Superior temporal gyrus (tissue), 1 donor: Measurements from ENCODE around the gene ZAP70.

Experiments used
- DNase-seq: peaks from one replicate; pipeline ENCODE4 v3.0.0-alpha.2; 2016; ENCODE audit errors: extremely low spot score

The ZAP70 gene

DNA sequence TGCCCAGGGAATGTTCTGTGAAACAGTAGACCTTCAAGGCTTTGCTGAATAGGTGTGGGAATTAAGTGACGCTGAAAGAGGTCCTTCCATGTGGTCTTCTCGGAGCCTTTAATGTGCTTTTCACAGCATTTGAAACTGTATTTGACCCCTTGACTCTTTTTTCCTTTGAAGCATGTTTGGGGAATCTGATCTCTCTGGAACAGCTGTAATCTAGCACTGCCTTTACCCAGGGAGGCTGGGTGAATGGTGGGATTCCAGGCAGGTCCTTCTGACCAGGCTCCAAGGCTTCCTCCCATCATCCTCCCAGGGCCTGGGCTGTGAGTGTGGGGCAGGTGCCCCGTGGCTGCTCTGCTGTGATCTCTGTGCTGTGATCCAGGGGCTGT is 4.2 kb downstream of the ZAP70 start:
- no peak for DNase-seq

DNA sequence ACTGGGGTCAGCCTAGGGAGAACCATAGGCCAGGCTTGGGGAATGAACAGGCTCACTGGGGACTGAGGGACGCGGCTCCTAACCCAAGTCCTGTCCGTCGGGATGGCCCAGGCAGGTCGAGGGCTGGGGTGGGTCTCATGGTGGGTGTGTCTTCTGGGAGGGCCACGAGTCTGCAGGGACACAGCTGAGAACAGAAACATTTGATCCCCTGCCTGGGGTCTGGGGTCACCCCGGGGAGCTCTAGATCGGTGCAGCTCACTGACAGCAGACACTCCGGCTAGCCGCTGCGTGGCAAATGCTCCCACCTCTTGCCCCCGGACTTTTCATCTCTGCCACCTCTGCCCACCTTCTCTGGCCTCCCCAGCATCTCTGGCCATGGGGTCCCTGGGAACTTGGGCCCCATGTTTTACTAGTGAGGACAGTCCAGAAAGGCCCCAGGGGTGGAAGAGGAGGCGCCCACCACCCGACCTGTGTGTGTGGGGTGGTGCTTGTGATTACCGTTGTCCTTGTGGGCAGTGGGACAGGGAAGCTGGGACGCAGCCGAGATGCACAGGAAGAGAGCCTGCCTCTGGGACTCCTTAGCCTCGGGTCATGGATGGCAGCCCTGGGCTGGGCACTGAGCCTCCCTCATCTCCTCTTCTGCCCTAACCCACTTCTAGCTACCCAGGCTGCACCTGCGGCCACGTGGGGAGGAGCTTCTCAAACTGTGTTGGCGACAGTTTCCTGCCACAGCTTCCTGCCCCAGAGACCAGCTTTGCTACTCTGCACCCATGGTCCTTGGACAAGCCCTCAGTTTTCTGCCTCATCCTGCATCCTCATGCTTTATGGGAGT is 4.9 kb downstream of the ZAP70 start:
- DNase-seq, result no peak

DNA sequence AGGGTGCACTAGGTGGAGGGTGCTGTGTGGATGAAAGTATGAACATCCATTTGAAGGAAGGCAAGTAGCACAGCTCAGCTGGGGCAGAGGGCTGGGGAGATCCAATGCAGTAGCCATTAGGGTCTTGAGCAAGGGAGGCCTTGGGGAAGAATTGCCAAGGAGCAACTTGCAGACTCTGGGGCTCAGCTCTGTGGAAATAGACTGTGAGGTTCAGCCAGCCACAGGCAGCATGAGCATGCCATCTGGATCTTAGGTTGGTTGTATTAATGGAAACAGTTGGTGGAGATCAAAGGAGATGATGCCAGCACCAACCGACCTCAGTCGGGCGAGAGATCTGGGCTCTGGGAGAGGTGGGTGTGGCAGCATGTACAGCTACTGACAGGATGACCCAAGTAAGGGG is 5.6 kb downstream of the ZAP70 start:
- no peak for DNase-seq

DNA sequence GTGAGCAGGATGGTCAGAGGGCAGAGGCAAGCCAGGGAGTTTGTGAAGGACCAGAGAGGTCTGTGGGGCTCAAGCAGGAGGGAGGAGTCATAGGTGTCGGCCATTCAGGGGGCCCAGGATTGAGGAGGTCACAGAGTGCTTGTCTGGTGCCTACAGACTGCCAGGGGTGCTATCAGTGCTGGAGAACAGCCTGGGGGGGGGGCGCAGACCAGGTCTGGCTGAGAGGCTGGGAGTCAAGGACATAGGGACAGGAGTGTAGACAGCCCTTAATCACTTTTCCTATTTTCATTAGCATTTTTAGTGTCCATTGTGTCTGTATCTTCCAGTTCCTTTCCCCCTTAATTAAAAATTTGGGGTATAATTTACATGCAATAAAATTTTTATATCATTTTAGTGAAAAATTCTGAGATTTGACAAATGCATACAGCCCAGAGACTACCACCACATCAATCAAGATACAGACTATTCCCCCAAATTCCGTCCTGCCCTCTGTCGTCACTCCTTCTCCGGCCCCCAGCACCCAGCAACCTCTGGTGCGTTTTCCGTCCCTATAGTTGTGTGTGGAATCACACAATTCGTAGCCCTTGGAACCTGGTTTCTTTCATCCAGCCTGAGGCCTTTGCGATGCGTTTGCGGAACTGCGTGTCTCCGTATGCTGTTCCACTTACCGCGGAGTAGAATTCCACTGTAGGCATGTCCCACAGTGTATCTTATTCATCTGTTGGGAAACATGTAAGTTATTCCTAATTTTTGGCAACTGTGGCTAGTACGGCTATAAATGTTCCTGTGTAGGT is 6.2 kb downstream of the ZAP70 start:
- DNase-seq, result no peak

DNA sequence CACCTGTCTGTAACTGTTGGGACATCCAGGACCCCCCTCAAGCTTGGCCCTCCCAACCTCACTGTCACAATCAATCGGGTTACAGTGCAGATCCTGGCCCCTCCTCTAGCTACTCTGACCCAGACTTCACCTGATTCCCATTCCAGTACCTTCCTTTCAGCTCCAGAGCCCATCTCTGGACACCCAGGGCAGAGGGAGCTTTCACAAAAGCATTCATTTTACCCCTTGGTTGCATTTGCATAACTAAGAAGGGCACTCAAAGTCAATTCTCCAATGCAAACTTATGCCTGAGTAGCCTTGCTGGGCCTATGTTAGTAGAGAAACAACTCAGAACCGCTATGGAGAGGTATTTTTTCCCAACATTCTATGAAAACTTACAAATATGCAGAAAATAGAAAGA is 7.4 kb downstream of the ZAP70 start:
- no peak for DNase-seq

DNA sequence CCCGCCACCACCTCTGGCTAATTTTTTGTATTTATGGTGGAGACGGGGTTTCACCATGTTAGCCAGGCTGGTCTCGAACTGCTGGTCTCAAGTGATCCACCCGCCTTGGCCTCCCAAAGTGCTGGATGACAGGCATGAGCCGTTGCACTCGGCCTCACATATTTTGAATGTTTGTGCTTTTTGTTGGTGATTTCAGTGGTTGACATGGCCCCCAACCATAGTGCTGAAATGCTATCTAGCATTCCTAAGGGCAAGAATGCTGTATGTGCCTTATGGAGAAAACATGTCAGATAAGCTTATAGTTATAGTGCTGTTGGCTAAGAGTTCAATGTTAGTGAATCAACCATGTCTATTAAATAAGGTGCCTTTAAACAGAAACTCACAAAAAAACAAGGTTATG is 8.9 kb downstream of the ZAP70 start:
- no peak for DNase-seq

DNA sequence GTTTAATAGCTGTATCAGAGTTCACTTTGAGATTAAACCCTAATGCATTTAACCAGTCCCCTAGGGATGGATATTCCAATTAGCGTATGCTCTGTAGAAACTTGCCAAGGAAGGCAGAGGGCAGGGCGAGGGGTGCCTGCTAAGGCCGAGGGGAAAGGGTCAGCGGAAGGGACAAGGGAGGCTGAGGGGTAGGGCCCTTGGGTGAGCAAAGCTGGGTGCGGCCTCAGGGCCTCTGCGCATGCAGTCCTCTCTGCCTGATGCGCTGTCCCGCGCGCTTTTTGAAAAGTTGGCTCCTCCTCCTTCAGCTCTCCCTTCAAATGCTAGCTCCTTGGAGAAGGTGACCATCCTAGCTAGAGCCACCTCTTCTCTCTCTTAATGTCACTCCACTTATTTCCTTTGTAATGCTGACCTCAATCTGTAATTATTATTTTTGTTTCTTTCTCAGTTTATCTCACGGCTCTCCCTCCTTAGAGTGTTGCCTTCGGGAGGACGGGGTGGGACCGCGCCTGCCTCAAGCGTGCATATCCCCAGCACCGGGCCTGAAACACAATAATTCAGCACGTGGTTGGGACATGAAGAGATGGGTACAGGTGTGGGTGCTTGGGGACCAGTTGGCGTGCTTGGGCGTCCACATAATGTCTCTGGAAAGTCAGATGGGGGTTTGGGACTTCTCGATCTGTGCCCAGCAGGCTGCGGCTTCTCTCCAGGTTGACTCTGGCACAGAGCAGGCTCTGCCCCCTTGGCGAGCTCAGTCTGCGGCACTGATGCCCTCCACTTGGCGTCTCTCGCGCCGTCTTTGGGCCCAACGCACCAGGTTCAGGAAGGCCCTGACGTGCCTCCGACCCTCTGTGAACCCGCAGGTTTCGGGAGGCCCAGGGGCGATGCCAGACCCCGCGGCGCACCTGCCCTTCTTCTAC is 10.0 kb downstream of the ZAP70 start:
- no peak for DNase-seq

DNA sequence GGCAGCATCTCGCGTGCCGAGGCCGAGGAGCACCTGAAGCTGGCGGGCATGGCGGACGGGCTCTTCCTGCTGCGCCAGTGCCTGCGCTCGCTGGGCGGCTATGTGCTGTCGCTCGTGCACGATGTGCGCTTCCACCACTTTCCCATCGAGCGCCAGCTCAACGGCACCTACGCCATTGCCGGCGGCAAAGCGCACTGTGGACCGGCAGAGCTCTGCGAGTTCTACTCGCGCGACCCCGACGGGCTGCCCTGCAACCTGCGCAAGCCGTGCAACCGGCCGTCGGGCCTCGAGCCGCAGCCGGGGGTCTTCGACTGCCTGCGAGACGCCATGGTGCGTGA is 10.7 kb downstream of the ZAP70 start:
- no peak for DNase-seq

DNA sequence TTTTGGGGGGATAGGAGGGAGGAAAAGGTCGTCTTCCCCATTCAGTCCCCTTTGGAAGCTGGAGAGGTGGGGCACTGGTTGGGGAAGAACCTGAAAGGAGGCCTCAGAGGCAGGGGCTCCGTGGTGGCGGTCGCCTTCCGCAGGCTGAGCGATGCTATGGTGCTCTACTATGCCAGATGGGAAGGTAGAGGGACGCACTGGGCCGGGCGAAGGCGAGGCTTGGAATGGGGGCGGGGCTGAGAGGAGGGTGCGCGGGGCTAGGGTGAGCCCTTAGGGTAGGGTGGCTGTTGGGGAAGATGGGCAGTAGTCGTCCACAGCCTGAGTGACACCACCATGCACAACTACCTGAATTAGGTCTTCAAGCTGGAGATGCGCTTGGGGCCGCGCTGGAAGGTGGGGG is 11.1 kb downstream of the ZAP70 start:
- DNase-seq, result no peak

DNA sequence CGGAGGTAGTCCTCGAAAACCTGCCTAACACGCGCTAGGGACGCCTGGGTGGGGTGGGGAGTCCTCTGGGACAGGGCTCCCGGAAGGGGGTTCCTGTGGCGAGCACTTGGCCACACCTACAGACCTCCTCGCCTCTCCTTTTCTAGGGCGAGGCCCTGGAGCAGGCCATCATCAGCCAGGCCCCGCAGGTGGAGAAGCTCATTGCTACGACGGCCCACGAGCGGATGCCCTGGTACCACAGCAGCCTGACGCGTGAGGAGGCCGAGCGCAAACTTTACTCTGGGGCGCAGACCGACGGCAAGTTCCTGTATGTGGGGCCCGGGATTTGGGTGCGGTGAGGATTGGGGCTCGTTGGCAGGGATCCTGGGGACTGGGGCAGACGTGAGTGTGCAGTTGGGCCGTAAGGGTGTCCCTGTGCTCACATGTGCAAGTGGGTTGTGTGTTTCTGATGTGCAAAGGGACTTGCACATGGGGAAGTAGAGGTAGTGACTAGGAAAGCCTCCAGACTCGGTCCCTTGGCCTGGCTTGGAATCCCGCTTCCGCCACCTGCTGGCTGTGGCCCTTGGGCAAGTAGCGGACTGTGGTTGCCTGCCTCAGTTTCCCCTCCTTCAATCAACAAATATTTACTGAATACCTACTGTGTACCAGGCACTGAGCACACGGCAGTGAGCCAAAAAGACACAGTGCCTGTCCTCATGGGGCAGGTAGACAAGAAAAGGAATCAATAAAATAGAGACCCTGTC is 11.7 kb downstream of the ZAP70 start:
- DNase-seq, result no peak

DNA sequence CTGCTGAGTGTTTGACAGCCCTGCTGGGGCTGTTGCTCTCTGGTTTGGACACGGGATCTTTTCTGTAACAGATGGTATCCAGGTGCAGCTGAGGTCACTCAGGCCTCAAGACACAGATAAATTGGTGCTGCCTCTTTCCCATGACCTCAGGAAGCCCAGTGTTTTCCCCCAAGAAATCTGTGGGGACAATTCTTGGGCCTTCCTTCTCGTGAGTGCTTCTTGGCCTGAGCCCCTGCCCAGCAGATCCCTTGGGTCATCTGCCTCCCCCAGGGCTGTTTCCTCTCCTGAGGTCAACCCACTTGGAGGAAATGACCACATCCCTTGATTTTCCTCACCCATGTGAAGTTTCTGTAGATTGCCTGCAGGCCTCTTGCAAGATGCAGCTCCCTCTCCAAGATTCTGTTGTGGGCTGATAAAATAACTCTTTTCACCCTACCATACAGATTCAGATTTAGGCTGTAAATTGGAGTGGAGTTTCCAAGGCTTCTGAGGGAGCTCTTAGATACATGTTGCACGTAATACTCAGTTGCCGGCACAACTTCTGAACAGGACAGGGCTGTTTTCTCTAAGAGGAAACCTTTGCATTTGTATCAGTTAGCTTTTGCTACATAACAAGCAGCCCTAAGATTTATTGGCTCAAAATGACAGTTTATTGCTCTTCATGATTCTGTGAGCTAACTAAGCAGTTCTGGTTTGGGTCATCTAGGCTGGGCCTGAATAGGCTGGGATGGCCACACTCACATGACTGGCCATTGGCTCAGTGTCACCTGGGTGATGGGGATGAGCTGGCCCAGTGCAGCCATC is 13.1 kb downstream of the ZAP70 start:
- no peak for DNase-seq

DNA sequence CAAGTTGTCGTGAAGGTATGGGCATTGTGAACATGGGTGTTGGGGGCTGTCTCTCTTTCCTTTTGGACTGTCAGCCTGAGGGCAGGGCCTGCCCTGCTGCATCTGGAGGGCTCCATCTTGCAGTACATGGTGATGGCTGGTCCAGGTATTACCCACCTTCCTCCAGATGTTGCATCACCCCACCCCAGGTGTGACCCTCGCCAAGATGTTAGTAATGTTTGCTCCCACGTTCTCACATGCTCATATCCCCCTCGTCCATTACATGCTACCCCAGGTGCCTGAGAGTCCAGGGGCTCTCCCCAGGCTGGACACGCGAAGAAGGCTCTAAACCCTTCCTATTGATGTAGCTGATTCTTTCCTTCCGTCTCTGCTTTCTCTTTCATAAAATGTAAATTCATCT is 13.9 kb downstream of the ZAP70 start:
- no peak for DNase-seq

DNA sequence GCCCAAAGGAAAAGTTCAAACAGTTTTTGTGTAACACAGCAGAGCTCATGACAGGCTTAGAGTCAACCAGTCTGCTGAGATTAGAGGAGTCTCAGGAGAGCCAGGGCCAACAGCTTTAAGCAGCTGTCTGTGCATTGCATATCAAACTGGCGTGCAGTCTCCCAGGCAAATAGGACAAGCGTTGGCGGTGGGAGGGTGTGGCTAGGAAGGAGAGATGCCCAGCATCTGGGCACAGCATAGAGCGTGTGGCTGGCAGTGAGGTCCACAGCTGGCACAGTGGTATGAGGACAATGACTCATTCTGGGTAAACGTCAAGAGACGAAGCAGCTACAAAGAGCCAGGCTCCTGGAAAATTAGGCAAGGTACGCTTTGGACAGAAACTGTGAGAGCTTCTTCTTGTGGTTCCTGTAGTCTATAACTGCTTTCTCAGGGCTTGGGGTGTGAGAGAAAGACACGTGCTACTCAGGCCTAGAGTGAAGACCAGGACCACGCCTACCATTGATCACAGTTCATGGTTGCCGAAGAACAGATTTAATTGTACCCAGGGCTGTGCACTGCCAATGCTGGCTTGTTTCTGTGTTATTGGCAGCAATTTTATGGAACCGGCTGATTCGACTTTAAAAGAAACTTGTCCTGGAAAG is 14.8 kb downstream of the ZAP70 start:
- peak; percentile 25 for DNase-seq

DNA sequence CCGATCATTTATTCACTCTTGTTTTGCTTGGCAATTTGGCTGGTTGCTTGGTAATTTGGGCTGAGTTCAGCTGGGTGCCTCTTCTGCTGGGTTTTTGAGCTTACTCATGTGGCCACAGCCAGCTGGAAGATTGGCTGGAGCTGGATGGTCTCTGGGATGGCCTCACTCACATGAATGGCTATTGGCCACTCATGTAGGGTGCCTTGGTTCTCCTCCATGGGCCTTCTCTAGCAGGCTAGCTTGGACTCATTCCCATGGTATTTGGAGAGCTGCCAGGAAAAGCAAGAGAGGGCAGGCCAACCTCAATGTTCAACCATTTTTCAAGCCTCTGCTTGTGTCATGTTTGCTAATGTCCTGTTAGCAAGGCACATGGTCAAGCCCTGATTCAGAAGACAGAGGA is 16.9 kb downstream of the ZAP70 start:
- DNase-seq, result no peak

DNA sequence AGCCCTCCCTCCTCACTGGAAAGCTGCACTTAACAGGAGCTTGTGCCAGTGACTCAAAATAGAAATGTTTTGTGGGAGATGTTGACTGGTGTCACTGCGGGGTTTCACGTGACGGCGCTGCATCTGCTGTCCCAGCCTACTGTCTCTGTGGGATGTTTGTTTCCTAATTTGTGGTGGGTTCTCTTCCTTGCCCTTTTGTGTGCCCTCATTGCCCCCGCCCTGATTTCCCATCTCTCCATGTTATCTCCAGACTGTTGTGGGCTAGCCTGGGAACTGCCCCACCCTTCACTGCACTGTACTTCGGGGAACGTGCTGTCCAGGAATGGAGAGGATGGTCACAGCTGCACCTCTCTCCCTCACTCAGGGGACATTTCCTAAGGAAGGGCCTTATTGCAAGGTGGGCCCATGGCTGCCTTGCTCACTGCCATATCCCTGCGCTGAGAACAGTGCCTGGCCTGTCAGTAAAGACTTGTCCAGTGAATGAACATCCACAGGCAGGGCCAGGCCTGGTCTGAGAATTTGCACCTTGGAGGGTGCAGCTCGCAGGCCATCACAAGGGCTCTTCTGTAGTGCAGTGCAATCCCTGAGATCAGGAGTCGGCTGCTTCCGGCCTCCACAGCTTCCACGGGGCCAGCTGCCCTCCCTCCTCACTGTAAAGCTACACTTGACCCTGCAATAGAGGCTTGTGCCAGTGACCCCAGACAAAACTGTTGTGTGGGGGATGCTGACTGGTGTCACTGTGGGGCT is 18.1 kb downstream of the ZAP70 start:
- DNase-seq, result no peak

DNA sequence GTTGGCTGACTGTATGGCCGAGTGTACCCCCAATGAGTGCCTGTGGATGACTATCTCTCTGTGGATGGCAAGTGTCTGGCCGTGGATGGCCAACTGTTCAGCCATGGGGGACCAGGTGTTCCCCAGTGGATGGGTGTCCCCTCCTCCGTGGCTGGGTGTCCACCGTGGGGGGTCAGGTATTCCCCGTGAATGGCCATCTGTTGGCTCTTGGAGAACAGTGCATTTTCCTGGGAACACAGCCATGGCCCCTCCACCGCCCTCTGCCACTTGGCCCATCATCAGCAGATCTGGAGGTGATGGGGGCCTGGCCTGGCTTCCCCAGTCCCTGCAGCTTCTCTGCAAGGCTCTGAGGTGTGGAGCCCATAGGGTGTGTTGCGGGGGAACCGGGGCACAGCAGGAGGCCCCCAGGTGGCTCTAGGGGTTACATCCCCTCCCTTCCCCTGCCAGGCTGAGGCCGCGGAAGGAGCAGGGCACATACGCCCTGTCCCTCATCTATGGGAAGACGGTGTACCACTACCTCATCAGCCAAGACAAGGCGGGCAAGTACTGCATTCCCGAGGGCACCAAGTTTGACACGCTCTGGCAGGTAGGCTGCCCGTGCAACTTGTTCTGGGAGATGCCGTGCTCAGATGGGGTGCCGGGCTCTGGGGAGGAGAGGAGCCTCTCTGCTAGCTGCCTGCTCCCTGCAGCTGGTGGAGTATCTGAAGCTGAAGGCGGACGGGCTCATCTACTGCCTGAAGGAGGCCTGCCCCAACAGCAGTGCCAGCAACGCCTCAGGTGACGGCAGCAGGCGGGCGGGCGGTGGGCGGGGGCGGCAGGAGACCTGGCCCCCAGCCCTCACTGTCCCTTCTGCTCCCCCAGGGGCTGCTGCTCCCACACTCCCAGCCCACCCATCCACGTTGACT is 19.3 kb downstream of the ZAP70 start:
- no peak for DNase-seq

DNA sequence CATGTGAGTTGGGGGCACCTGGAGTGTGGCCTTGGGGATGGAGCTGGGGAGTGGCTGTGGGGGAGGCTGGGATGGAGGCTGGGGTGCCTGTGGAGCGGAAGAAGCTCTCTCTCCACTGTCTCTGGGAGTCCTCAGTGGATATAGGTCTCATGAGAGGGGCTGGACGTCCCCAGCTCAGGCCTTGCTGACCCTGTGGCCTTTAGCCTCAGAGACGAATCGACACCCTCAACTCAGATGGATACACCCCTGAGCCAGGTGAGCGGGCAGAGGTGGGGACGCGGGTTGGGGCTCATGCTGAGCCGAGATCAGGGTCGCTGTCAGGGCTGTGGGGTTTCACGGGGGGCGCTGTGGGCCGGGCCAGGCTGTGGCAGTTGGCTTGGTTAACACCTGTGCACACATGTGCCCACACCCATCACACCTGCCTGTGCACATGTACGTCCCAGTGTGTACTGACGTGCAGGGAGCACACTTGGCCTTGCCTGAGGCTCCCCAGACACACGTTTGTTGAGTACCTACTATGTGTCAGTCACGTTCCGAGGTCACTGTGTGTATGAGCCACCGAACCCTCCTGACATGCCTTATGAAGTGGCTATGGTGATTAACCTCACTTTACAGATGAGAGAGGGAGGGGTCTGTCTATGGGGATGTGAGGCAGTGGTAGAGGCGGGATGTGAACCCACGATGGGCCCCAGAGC is 20.1 kb downstream of the ZAP70 start:
- no peak for DNase-seq
